HG02938 (cell line): ENCODE data around the gene PDXK.

Source experiments
- ATAC-seq: cut with Tn5 transposase; IDR thresholded peaks from one replicate; pipeline ENCODE4 v1.9.1; 2021; ENCODE audit warnings: mild to moderate bottlenecking, moderate library complexity; ENCODE audit not compliant: unreplicated experiment

PDXK gene

GRCh38 chr21:43762303-43763128 lies 43.6 kb downstream of the PDXK start:
- no peak for ATAC-seq

- no peak for ATAC-seq
Measured at GRCh38 chr21:43763901-43764523, 45.1 kb downstream of the PDXK start.

GRCh38 chr21:43764576-43765495 lies 45.9 kb downstream of the PDXK start:
- ATAC-seq: no peak

GRCh38 chr21:43766734-43767497 lies 48.0 kb downstream of the PDXK start:
- ATAC-seq: no peak

- no peak for ATAC-seq
Measured at GRCh38 chr21:43767498-43767983, 48.6 kb downstream of the PDXK start.

- no peak for ATAC-seq
Measured at GRCh38 chr21:43767984-43768867, 49.3 kb downstream of the PDXK start.

GRCh38 chr21:43768868-43769167 lies 49.9 kb downstream of the PDXK start:
- ATAC-seq: no peak

GRCh38 chr21:43769325-43769958 lies 50.5 kb downstream of the PDXK start:
- ATAC-seq: no peak

- ATAC-seq: no peak
Measured at GRCh38 chr21:43770066-43770655, 51.2 kb downstream of the PDXK start.

- ATAC-seq: no peak
Measured at GRCh38 chr21:43771199-43771675, 52.3 kb downstream of the PDXK start.

- no peak for ATAC-seq
Measured at GRCh38 chr21:43771698-43772424, 52.9 kb downstream of the PDXK start.

- no peak for ATAC-seq
Measured at GRCh38 chr21:43772425-43772821, 53.5 kb downstream of the PDXK start.

- ATAC-seq: no peak
Measured at GRCh38 chr21:43774163-43774562, 55.2 kb downstream of the PDXK start.

- no peak for ATAC-seq
Measured at GRCh38 chr21:43775190-43775589, 56.3 kb downstream of the PDXK start.

- no peak for ATAC-seq
Measured at GRCh38 chr21:43775795-43776430, 57.0 kb downstream of the PDXK start, which contains the start of gene CSTB. TSS of gene CSTB (minus strand) at chr21:43776308. CDS start at chr21:43776269, 39 bp downstream.

GRCh38 chr21:43777953-43778352 lies 59.0 kb downstream of the PDXK start:
- no peak for ATAC-seq
